ENCODE measurements around the gene CARM1.

CARM1 gene

DNA sequence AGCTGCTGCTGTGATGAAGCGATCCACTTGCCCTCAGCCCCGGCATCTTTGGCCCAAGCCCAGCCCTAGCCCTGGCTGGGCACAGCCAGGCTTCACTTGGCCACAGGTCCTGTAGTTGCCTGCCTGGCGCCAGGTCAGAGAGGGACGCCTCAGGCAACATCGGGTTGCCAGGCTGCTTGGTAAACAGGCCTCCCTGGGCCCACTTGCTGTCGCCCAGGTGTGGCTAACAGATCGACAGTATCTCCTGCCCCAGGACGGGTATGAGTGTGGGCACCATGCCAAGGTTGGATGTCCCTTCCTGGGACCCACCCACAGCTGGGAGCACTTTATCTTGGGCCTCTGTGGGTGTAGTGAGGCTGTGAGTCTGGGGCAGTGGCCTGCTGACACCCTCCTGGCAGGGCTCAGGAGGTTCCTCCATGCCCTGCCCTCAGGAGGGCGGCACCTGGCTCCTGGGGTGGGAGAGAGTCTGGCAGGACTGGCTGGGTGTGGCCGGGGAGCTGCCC, 27.8 kb downstream of the CARM1 start:
- FAIRE-seq, result no peak
- DNase-seq (ENCODE audit: insufficient read length, low spot score), result no peak

GRCh38 chr19:10907925-10908324, 36.6 kb downstream of the CARM1 start:
- DNase-seq (ENCODE audit: insufficient read length, low spot score), result no peak
- no peak for FAIRE-seq

GRCh38 chr19:10908380-10908960, 37.1 kb downstream of the CARM1 start:
- FAIRE-seq (no peak), DNase-seq (ENCODE audit: insufficient read length, low spot score) (no peak)

- no peak for FAIRE-seq
- no peak for DNase-seq (ENCODE audit: insufficient read length, low spot score)
These were observed 40.4 kb downstream of the CARM1 start for GRCh38 chr19:10911579-10912363.

- no peak for DNase-seq (ENCODE audit: insufficient read length, low spot score)
- FAIRE-seq, result no peak
These were observed 41.3 kb downstream of the CARM1 start for GRCh38 chr19:10912619-10913018.

DNA sequence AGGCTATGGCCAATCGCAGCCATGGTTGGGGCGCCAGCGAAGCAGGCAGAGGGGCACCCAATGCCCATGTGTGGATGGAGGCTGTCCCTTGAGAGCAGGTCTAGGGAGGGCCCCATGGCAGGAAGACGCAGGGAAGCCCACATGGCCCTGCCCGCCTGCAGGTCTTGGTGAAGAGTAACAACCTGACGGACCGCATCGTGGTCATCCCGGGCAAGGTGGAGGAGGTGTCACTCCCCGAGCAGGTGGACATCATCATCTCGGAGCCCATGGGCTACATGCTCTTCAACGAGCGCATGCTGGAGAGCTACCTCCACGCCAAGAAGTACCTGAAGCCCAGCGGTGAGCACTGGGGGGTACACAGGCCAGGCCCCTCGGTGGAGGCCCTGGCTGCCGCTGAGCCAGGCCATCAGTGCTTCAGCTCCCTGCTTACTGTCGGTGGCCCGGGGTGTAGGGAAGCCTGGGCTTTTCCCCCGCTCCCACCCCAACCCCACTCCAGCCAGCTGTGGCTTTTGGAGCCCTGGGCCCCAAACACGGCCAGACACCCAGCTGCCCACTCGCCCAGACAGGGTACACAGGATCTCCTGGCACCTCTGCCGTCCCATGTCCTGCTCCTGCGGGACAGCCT, 42.5 kb downstream of the CARM1 start:
- FAIRE-seq, result no peak
- no peak for DNase-seq (ENCODE audit: insufficient read length, low spot score)

GRCh38 chr19:10915130-10916091, 44.1 kb downstream of the CARM1 start:
- DNase-seq (ENCODE audit: insufficient read length, low spot score) (no peak), FAIRE-seq (no peak)

DNA sequence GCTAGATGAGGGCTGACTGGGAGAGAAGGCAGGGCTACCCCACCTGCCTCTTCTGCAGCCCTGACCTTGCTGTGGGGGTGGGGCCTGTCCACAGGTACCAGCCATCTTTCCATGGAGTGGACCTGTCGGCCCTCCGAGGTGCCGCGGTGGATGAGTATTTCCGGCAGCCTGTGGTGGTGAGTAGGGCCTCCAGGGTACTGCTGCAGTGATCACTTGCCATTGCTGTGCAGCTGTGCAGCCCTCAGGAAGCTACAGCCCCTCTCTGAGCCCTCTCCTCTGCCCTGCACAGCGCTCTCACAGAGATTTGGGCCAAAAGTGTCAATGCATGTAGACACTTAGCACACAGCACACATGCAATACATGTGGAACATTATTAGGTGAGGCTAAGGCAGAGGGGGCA, 45.2 kb downstream of the CARM1 start:
- DNase-seq (ENCODE audit: insufficient read length, low spot score) (no peak), FAIRE-seq (no peak)

GRCh38 chr19:10918359-10918758, 47.0 kb downstream of the CARM1 start:
- DNase-seq (ENCODE audit: insufficient read length, low spot score) (no peak), FAIRE-seq (no peak)

DNA sequence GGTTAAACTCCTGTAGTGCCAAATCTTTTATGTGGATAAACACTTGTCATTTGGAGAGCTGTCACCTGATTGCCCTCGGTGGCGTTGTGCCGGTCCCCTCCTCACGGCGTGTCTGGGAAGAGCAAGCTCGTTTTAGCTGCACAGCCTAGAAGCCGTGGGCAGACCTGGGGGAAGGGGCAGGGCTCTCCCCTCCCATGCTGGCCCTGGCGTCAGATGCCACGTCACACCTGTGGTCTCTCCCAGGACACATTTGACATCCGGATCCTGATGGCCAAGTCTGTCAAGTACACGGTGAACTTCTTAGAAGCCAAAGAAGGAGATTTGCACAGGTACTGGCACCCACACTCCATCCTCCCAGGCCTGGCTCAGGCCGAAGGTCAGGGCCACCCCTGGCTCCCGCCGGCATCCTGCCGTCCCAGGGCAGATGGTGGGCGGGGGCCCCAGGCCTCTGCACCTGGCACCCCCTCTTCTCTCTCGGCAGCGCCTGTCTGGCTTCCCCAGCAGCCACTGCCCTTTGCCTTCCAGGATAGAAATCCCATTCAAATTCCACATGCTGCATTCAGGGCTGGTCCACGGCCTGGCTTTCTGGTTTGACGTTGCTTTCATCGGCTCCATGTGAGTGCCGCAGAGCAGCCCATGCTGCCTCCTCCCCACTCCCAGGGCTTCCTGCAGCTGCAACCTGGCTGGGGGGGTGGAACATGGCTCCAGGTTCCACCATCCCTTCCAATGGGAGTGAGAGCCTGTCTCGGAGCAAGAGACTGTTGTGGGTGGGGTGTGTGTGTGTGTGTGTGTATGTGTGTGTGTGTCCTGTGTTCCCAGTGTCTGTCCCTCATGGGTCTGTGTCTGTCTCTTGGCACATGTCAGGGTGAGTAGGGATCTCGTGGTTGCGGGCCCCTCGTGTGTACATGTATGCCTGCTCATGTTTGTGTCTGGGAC, 48.3 kb downstream of the CARM1 start:
- DNase-seq (ENCODE audit: insufficient read length, low spot score) (no peak), FAIRE-seq (no peak)

DNA sequence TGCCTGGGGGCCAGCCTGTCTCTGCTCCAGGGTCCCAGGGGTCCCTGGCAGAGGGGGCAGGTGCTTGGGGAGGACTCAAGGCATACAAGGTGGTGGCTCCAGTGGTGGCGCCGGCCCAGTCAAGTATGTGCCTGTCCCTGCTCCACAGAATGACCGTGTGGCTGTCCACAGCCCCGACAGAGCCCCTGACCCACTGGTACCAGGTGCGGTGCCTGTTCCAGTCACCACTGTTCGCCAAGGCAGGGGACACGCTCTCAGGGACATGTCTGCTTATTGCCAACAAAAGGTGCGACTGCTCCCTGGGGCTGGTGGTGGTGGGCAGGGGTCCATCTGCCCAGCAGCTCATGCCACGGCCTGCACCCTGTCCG, 48.9 kb downstream of the CARM1 start:
- DNase-seq (ENCODE audit: insufficient read length, low spot score) (no peak), FAIRE-seq (no peak)

GRCh38 chr19:10920781-10921180, 49.4 kb downstream of the CARM1 start:
- FAIRE-seq (no peak), DNase-seq (ENCODE audit: insufficient read length, low spot score) (no peak)

- DNase-seq (ENCODE audit: insufficient read length, low spot score) (no peak), FAIRE-seq (no peak)
These were observed 50.0 kb downstream of the CARM1 start for GRCh38 chr19:10921199-10921909.

GRCh38 chr19:10921910-10922637, 50.7 kb downstream of the CARM1 start:
- no peak for DNase-seq (ENCODE audit: insufficient read length, low spot score)
- FAIRE-seq, result no peak

DNA sequence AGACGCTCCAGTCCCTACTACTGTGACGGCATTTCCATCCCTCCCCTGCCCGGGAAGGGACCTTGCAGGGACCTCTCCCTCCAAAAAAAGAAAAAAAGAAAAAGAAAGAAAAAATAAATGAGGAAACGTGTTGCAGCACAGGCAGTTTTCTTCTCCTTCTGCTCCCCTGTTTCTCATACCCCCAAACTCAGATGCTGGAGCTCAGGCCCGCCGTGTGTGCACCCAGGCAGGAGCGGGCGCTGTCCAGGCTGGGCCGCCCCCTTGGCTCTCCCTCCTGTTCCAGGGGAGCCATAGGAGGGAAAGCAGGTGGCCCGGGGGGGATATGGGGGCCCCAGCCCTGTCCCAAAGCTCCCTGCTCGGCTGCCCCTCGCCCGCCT, 51.3 kb downstream of the CARM1 start:
- FAIRE-seq (no peak), DNase-seq (ENCODE audit: insufficient read length, low spot score) (no peak)

DNA sequence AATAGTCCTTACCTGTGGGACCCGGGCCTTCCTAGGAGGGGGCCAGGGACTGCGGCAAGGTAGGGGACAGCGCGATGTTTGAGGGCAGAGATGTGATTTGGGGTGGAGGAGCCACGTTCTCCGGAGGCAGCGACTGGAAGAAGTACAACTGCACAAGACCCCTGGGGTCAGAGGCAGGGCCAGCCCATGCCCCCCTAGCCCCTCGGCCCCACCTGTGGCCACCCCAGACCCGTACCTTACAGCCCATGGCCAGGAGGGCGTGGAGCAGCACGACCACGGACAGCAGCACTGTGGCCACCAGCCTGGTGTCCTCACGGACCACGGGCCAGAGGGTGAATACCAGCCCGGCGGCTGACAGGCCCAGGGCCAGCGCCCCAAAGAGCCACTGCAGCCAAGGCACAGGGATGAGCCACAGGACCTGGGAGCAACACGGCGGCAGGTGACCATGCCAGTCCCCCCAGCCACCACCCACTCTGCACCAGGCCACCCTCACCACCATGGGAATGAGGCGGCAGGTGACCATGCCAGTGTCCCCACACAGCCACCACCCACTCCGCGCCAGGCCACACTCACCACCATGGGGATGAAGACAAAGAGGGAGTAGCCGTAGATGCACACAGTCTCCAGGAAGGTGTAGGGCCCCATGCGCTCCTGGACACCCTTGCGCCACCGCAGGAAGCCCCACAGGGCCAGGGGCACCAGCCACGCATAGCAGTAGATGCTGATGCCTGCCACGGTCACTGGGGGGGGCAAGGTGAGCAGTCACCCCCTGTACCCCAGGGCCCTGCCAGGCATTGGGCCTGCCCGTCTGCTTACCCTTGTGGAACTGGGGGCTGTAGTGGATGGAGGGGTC, 52.1 kb downstream of the CARM1 start:
- FAIRE-seq (no peak), DNase-seq (ENCODE audit: insufficient read length, low spot score) (no peak)

DNA sequence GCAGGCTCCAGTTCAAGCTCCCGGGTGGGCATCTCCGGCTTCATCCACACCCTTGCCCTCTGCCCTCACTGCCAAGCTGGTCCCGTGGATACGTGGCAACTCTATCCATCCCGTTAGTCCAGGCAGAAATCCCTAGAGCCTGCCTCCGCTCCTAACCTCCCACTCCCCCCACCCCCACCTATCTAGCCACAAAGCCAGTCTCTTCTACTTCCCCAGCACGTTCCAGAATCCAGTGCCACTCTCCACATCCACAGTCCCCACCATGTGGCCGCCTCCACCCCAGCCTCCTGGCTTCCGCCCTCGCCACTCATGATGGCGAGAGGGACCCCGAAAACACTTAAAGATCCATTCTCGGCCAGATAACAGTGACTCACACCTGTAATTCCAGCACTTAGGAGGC, 53.2 kb downstream of the CARM1 start:
- no peak for FAIRE-seq

More for the DNA sequence above, 53.2 kb downstream of the CARM1 start:
- no peak for DNase-seq (ENCODE audit: insufficient read length, low spot score)
